IPS DF 4.7 (cell line): ENCODE measurements around the gene GXYLT1.
"Not testable (repeated sequence)": the region's sequence is repeated elsewhere in the genome, so short reads cannot be mapped to it uniquely, and the experiment has no call there.

ENCODE experiments used
- DNase-seq: peaks from one replicate; pipeline ENCODE4 v3.0.0-alpha.2; 2013; ENCODE audit warnings: low spot score; ENCODE audit errors: extremely low read depth

The GXYLT1 gene

DNA sequence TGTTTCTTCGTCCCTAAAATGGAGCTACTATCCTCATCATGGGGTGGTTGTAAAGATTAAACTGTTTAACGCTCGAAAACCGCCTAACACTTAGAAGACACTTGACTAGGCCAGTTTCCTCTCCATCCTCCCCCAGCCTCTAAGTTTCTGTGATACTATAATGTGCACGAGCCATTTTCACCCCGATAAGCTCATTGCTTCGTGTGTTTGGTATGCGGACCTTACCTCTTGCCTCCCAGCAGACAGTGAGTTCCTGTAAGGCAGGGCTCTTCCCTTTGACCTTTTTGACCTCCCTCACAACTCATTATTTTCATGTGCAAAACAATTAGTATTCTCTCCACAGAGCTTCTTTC, 499 bp upstream of the GXYLT1 start:
- DNase-seq = no peak

DNA sequence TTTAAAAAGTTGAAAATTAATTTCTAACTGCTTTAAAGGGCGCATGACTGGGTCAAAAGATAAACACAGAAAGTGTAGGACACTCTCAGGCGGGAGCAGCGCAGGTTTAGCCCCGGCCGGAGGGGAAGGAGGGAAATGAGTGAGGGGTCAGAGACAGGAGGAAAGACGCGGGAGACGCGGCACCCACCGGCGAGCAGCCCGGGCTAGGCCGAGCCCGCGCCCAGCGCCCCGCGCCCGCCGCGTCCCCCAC, 591 bp downstream of the GXYLT1 start:
- DNase-seq = no peak

DNA sequence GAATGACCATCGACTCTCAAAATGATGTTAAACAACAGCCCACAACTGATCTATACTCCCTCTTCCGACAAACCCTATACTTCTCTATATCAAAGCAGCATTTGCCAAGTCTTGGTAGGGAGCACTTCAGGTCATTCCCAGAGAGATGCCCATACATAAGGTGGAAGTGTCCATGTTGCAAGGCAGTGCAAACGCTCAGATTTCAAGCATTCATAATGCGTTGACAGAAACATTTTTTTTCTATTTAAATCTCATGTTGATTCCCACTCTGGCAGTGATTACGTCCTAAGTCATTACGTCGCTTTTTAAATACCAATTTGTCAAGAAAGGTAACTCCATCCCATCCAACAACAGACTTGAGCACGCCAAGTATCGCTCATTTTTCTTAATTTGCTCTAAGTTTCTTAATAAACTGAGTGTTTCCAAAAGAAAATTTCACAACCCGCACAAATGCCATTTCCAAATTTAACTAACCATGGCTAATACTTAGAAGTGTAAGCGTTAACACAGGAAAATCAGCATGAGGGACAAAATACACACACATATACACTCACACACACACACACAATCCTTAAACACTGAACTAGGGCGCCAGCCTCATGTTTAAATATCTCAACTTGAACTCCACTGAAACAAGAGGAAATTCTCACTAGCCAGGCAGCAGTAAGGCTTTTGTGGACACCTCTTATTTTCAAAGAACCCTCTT, 1.1 kb downstream of the GXYLT1 start:
- no peak for DNase-seq

DNA sequence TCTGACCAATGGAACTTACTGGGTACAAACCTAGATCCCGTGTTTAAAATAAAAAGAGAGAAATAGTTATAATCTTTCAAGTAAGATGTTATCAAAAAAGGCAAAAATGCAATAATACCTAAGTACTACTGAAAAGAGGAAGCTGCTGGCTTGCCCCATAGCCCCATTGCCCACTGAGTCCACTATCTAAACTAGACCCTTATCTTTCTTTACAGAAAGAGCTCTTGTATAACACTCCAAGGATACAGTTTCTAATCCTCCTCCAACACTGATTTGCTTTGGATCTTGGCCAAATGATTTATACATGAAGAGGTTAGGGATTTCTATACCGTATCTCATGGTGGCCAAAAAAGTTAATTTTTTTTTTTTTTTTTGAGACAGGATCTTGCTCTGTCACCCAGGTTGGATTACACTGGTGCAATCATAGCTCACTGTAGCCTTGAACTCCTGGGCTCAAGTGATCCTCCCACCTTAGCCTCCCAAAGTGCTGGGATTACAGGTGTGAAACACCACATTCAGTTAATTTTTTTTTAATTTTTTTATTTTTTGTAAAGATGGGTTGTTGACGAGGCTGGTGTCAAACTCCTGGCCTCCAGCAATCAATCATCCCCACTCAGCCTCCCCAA, 2.6 kb downstream of the GXYLT1 start:
- no peak for DNase-seq

DNA sequence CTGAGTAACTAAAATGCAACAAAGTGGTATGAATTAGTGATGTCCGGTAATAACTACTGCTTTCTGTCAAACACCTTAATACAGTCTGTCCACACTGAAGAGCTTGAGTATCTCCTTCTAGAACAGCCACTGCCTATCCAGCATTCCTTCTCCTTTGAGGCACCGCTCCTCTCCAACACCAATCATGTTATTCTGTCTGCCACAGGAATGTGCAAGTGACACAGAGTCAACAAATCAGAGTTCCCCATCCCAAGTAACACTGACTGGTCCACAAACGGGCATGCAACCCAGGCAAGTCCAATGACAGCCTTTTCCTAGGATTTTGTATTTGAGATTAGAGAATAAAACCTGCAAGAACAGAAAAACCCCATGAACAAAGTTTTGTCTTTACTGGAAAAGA, 3.8 kb downstream of the GXYLT1 start:
- DNase-seq = no peak

DNA sequence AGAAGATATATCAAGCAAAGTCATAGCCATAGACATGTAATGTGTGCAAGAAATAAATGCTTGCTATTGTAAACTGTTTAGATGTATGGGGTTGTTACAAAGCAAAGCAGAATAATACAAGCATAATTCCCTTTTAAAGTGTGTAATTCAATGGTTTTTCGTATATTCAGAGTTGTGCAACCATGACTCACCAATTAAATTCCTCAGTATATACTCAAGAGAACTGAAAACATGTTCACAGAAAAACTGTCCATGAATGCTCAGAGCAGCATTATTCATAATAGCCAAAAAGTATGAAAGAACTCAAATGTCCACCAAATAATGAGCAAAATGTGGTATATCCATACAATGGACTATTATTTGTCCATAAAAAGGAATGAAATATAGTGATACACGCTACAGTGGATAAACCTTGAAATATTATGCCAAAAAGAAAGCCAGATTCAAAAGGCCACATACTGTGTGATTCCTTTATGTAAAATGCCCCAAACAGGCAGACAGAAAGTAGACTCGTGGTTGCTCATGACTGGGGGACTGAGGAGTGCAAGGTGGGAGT, 9.3 kb downstream of the GXYLT1 start:
- DNase-seq = no peak

- no peak for DNase-seq
These were observed 13.8 kb downstream of the GXYLT1 start for GRCh38 chr12:42130672-42131402.

DNA sequence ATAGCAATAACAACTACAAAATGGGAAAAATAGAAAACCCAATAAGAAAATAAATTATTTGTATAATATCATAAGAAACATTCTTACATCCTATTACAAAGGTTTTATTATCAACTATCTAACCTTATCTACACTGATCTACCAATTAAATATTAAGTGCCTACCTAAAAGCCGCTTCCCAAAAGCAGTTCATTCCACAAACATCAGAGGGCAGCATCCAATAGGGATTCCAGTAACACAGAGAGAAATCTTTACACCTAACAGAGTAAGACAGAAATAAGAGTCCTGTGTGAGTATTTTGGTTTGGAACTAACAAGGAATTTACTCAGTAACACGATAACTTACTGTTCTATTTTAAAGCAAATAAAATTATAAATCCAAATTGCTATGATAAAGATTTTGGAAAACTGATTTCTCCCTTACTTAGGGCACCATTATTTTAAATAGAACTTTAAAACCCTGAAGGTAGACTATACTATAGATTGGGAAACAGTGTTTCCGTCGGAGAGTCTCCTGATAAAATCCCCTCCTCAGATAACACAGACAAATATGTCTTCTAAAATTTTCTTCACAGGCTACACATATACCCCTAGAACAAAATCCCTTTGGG, 15.0 kb downstream of the GXYLT1 start:
- DNase-seq = no peak

DNA sequence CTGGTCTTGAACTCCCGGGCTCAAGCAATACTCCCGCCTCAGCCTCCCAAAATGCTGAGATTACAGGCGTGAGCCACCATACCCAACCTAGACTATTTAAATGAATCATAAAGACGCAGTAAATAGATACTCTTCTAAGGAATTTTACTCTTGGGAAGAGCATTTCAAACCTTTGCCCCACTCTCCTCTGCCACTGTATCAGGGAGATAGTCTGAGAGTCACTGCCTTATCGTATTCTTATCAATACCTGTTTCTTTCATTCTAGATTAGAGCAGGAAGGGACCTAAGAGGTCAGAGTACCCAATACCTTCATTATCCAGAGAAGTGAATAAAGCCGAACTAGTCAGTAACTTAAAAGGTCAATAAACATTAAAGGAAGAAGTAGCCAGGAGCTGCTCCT, 15.8 kb downstream of the GXYLT1 start:
- no peak for DNase-seq

GRCh38 chr12:42128327-42128726, 16.3 kb downstream of the GXYLT1 start:
- no peak for DNase-seq

DNA sequence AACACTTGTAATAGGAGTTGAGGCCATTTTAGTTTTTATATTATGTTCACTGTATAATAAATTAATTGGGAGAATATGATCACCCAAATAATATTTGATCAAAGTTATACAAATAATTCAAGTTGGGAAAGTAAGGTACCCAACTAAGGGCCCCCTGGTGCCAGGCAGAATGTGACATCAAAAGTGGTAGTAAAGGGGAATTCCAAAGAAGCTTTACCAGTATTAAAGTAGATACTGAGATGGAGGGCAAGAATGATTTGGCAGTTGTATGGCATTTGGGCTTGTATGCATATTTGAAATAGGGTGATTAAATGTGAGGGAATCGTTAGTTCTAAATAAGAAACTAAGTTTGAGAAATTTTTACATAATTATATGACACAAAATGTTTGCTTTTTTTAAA, 17.7 kb downstream of the GXYLT1 start:
- no peak for DNase-seq

GRCh38 chr12:42125388-42125767, 19.3 kb downstream of the GXYLT1 start:
- no peak for DNase-seq

GRCh38 chr12:42124764-42125387, 19.8 kb downstream of the GXYLT1 start:
- no peak for DNase-seq

DNA sequence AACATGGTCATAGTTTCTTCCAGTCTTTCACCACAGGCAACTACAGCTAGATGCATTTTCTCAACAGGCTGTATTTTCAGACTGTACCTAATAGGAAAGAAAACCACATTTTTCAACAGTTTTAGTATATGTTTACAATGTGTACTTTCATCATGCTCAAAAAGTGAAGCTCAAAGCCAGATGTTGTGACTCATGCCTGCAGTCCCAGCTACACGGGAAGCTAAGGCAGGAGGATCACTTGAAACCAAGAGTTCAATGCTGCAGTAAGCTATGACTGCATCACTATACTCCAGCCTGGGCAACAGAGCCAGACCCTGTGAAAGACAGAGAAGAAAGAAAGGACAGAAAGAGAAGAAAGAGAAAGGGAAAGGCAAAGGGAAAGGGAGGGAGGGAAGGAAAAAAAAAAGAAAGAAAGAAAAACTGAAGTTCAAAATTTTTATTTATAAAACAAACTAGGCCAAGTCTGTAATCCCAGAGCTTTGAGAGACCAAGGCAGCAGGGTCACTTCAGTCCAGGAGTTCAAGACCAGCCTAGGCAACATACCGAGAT, 25.5 kb downstream of the GXYLT1 start:
- no peak for DNase-seq

DNA sequence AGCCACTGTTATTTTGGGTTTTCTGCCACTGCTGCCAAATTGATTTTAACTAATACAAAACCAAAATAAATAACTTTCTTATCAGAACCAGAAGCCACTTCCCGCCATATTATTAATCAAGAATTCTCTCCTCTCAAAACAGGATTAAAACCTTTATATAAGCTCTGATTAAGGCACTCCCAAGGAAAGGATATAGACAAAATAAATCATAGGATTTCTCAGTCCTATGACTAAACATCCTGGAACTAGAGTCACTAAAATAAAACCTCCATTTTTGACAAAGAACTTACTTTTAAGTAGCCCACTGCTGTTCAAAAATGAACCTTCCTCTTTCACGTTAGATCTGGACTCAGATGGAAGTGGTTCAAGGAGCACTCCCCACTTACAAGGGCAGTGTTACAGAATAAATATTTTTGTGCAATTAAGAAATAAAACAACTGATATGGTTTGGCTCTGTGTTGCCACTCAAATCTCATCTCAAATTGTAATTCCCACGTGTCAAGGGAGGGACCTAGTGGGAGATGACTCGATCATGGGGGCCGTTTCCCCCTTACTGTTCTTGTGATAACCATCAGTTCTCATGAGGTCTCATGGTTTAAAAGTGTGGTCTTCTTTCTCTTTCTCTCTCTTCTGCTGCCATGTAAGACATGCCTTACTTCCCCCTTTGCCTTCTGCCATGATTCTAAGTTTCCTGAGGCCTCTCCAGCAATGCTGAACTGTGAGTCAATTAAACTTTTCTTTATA, 26.4 kb downstream of the GXYLT1 start:
- no peak for DNase-seq

GRCh38 chr12:42109031-42109430, 35.6 kb downstream of the GXYLT1 start:
- no peak for DNase-seq

DNA sequence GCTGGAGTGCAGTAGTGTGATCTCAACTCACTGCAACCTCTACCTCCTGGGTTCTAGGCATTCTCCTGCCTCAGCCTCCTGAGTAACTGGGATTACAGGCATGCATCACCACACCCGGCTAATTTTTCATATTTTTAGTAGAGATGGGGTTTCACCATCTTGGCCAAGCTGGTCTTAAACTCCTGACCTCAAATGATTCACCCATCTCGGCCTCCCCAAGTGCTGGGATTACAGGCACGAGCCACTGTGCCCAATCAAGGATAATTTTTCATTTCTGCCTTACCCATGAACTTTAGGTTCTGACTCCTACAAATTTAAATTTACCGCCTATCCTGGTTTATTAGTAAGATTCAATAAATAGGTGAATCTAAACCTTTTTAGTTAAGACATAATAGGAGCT, 37.9 kb downstream of the GXYLT1 start:
- not testable (repeated sequence) for DNase-seq

DNA sequence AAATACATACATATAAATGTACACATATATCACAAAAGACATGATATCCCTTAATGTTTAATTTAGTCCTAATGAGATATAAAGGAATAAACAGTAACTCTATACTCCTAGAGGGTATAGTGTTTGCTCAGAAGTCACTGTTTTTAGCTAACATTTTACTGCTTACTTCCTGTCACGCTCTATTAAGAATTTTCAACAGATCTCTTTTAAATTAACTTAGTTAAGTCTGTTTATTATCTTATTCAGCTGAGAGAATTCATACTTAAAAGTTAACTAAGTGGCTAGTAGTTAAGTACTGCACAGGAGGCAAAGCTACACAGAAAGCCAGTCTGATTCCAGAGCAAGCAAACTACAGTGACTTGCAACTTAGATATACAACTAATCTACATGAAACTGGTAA, 39.9 kb downstream of the GXYLT1 start:
- no peak for DNase-seq

DNA sequence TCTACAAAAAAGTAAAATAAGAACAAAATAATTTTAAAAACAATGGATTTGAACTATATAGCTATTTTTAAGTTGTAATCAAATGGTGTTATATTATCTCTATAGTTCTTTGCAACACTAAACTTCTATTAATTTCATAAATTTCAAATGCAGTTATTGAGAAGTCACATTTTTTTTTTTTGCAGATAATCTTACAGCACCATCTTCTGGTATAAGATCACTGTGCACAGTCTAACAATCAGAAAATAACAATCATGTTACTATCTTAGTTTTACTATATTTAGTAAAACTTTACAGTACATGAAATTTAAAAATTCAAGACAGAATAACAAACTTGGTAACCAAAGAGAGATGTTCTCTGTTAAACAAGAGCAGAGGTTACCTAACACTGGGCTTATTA, 40.6 kb downstream of the GXYLT1 start:
- no peak for DNase-seq

GRCh38 chr12:42103155-42103554, 41.5 kb downstream of the GXYLT1 start:
- DNase-seq = no peak

DNA sequence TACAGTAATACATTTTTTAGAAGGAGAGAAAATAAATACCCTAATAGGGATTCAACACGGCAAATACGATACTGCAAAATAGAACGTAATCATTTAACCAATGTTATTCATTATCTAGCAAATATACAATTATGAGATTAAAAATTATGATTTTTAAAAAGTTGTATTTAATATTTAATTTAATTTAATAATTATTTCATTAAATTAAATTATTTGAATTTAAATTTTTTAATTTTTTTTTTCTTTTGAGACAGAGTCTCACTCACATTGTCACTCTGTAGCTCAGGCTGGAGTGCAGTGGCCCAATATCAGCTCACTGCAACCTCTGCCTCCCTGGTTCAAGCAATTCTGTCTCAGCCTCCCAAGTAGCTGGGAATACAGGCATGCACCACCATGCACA, 42.0 kb downstream of the GXYLT1 start:
- DNase-seq = no peak
